Endothelial cell of umbilical vein (primary cell): ENCODE results near the gene NEDD4L. TPM values are rescaled to one million over a fixed set of nuclear protein-coding genes. Genes with fewer than 3 reads are reported as not detected.

Experiments used
- BruUV-seq: library from RNA; stranded (reverse); fragments of 400-500 nt; replicated peaks from 2 replicates; lab custom pipeline; 2021; lab: Mats Ljungman, UMichigan
- CTCF ChIA-PET: fragments of 300-600, 350-600 bp; sonication (Branson Sonifier 250); formaldehyde crosslinking; loops from one replicate; lab custom pipeline; 2021; ENCODE audit warnings: antibody characterized with exemption, inconsistent platforms; lab: Charles Lee
- POLR2A ChIA-PET: fragments of 300-600, 350-600 bp; sonication (Branson Sonifier 250); formaldehyde crosslinking; loops from one replicate; lab custom pipeline; 2021; ENCODE audit warnings: antibody characterized with exemption, inconsistent platforms; lab: Charles Lee
- DNase-seq: peaks from one replicate; pipeline ENCODE4 v3.0.0-alpha.2; 2011; ENCODE audit warnings: low read depth, low spot score
- FAIRE-seq: peaks from 2 replicates; lab custom pipeline; 2011; peaks lifted over from hg19 to GRCh38; lab: Jason Lieb, UNC
- H2AFZ ChIP-seq: 2 replicates; pipeline ENCODE4 v1.6.0; 2012; ENCODE audit warnings: low read depth, low read length, control low read depth, inconsistent platforms
- H3K27ac ChIP-seq: 2 replicates; pipeline ENCODE4 v1.5.1; 2011; ENCODE audit warnings: low read depth, mild to moderate bottlenecking, control low read depth, low read length, moderate library complexity; ENCODE audit not compliant: insufficient read depth
- H3K27me3 ChIP-seq, 2 experiments: 2 replicates each; pipeline versions ENCODE4 v1.6.0 to v1.6.1; 2011; ENCODE audit warnings: low read length in 2 of 2, mixed read lengths in 1 of 2; ENCODE audit not compliant: control insufficient read depth in 2 of 2, insufficient read depth in 2 of 2
- H3K36me3 ChIP-seq, 2 experiments: 2 replicates in 1 of 2; 3 replicates in 1 of 2; pipeline ENCODE4 v1.5.1; 2011; ENCODE audit warnings: low read length in 2 of 2, mild to moderate bottlenecking in 1 of 2, moderate library complexity in 1 of 2; ENCODE audit not compliant: control insufficient read depth in 2 of 2, insufficient read depth in 2 of 2; ENCODE audit errors: extremely low read depth in 1 of 2
- H3K4me1 ChIP-seq: 3 replicates; pipeline ENCODE4 v1.5.1; 2011; ENCODE audit warnings: mild to moderate bottlenecking, low read length; ENCODE audit not compliant: control insufficient read depth, insufficient read depth; ENCODE audit errors: extremely low read depth
- H3K4me2 ChIP-seq: 2 replicates; pipeline ENCODE4 v1.6.1; 2011; ENCODE audit warnings: low read length, control low read depth, mixed read lengths; ENCODE audit not compliant: insufficient read depth
- H3K4me3 ChIP-seq, 3 experiments: fragments of 200-600 bp in 1 of 3; sonication (generic), shearing (Covaris generic) in 1 of 3; replicated peaks in 1 of 3; 2 replicates each; pipeline ENCODE4 v1.5.1; 2011 to 2016; ENCODE audit warnings: control low read depth in 3 of 3, low read length in 3 of 3, mild to moderate bottlenecking in 2 of 3, inconsistent platforms in 1 of 3, low read depth in 1 of 3, moderate library complexity in 1 of 3; ENCODE audit not compliant: insufficient read depth in 1 of 3
- H3K79me2 ChIP-seq: 2 replicates; pipeline ENCODE4 v1.6.0; 2012; ENCODE audit warnings: low read length, inconsistent platforms; ENCODE audit not compliant: control insufficient read depth, insufficient read depth
- H3K9ac ChIP-seq: replicated peaks from 2 replicates; pipeline ENCODE3; 2011; ENCODE audit warnings: low read length, control low read depth; ENCODE audit not compliant: insufficient read depth; ENCODE audit errors: extremely low read depth
- H3K9me1 ChIP-seq: replicated peaks from 3 replicates; pipeline ENCODE4 v1.6.0; 2011; ENCODE audit warnings: mild to moderate bottlenecking, low read length; ENCODE audit not compliant: control insufficient read depth, insufficient read depth; ENCODE audit errors: extremely low read depth
- H3K9me3 ChIP-seq: replicated peaks from 2 replicates; pipeline ENCODE4 v1.5.1; 2012; ENCODE audit warnings: low read length, inconsistent platforms; ENCODE audit not compliant: control insufficient read depth, insufficient read depth
- H4K20me1 ChIP-seq: replicated peaks from 2 replicates; pipeline ENCODE3; 2011; ENCODE audit warnings: mild to moderate bottlenecking, low read length; ENCODE audit not compliant: control insufficient read depth, insufficient read depth; ENCODE audit errors: extremely low read depth
- CTCF ChIP-seq, 2 donors: IDR thresholded peaks; 1 replicate in 1 of 2; 2 replicates in 1 of 2; pipeline ENCODE4 v1.5.1; 2011; ENCODE audit warnings: low read length in 2 of 2, mild to moderate bottlenecking in 2 of 2, moderate library complexity in 2 of 2, control low read depth in 1 of 2, inconsistent platforms in 1 of 2, low read depth in 1 of 2; ENCODE audit not compliant: insufficient read depth in 1 of 2; ENCODE audit errors: extremely low read depth in 1 of 2
- EZH2 ChIP-seq: IDR thresholded peaks from 2 replicates; pipeline ENCODE4 v1.6.1; 2012; ENCODE audit warnings: borderline replicate concordance, low read depth, mild to moderate bottlenecking, moderate library complexity, low read length, inconsistent platforms; ENCODE audit not compliant: severe bottlenecking
- FOS ChIP-seq: IDR thresholded peaks from 2 replicates; pipeline ENCODE4 v1.6.1; 2011; ENCODE audit warnings: mild to moderate bottlenecking, low read length, moderate library complexity, borderline replicate concordance; ENCODE audit not compliant: insufficient read depth
- GATA2 ChIP-seq: IDR thresholded peaks from 2 replicates; pipeline ENCODE4 v1.7.0; 2011; ENCODE audit warnings: low read depth, mild to moderate bottlenecking, moderate library complexity, mixed read lengths, low read length; ENCODE audit not compliant: insufficient read length, insufficient read depth
- JUN ChIP-seq: IDR thresholded peaks from 2 replicates; pipeline ENCODE4 v1.6.1; 2011; ENCODE audit warnings: borderline replicate concordance, low read depth; ENCODE audit not compliant: insufficient read length, insufficient read depth
- MAX ChIP-seq: IDR thresholded peaks from 2 replicates; pipeline ENCODE4 v1.6.1; 2011; ENCODE audit not compliant: insufficient read depth, insufficient read length
- MYC ChIP-seq: IDR thresholded peaks from one replicate; pipeline ENCODE4 v1.6.1; 2011; ENCODE audit warnings: mild to moderate bottlenecking, low read depth, low read length
- POLR2A ChIP-seq: IDR thresholded peaks from 2 replicates; pipeline ENCODE4 v1.6.1; 2012; ENCODE audit warnings: low read depth, mild to moderate bottlenecking, control low read depth, low read length
- POLR2AphosphoS5 ChIP-seq: IDR thresholded peaks from 2 replicates; pipeline ENCODE4 v1.6.1; 2012; ENCODE audit warnings: low read depth, mild to moderate bottlenecking, control low read depth, low read length, moderate library complexity; ENCODE audit not compliant: insufficient read depth
- dilution Hi-C: fragments of 300-500 bp; cut with MboI; formaldehyde crosslinking; loops from one replicate; pipeline ENCODE4 v1.15.0; 2019; ENCODE audit warnings: low sequenced_read_pairs; ENCODE audit not compliant: extremely low pct_ligation_motif_present
- intact Hi-C: fragments of 100-400 bp; cut with micrococcal nuclease; formaldehyde crosslinking; loops from one replicate; pipeline ENCODE4 v1.10.0; 2022
- polyA plus RNA-seq, 4 experiments: library from polyadenylated mRNA; depleted of rRNA in 3 of 4; stranded (reverse) in 3 of 4; unstranded in 1 of 4; fragments of >200 nt; gene quantifications; 2 replicates each; pipeline versions ENCODE4 v1.2.1 to v1.2.3, GENCODE V29; 2011 to 2012; ENCODE audit warnings: missing spikeins in 1 of 4
- total RNA-seq: library from RNA; stranded (reverse); gene quantifications from 2 replicates; pipeline ENCODE4 v1.2.3, GENCODE V29; 2021

The NEDD4L gene
- total and polyA plus RNA-seq, 2 donors (not counting 3 experiments of a cell fraction or from before 2014, with no cell fraction given), result 20.5 to 78.9 TPM

DNA sequence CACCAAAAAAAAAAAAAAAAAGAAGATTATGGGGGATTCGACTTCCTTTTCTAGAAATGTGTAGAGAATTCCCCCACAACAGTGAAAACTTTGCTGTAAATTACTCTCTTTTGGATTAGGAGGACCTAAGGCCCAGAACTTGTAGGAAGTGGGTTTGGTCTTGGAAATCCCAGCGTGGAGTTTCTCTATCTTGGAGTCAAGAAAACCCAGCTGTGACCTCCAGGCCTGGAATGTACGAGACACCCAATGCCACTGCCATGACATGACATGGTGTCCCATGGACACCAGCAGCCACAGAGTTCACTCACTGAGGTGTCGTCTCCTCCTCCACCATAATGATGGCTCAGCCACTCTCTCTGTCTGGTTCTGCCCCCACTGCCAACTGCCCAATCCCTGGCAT is 382.6 kb downstream of the NEDD4L start:
- H2AFZ ChIP-seq, result no peak overlapping the region
- no peak for FAIRE-seq

More for the DNA sequence above, 382.6 kb downstream of the NEDD4L start:
- Histone ChIP-seq H3K4me3 (no peak overlapping the region), H3K79me2 (no peaks in the 10 kb centered on the region), H3K9me1 (no peaks in the 10 kb centered on the region), H3K36me3 (no peaks in the 10 kb centered on the region), H3K4me2 (no peak overlapping the region), H3K4me1 (no peaks in the 10 kb centered on the region), H4K20me1 (no peaks in the 10 kb centered on the region), H3K27me3 (no peaks in the 10 kb centered on the region), H3K27ac (no peak overlapping the region), H3K9me3 (no peaks in the 10 kb centered on the region), H3K9ac (no peak overlapping the region)
- ChIA-PET CTCF (interaction anchor here (1.6 to 2.3 kb wide), 2 partner anchors 10 to 30 kb away, joined by 3 to 6 read pairs; no protein-coding TSS in a partner anchor), POLR2A (no interaction called here)
- intact Hi-C loops (no loop called here), dilution Hi-C loops (no loop called here)
- DNase-seq, result no peak
- no peak for TF ChIP-seq MAX
- no peak for TF ChIP-seq JUN
- no peak for TF ChIP-seq POLR2A
- TF ChIP-seq FOS, result no peak
- TF ChIP-seq EZH2, result no peak
- no peak for TF ChIP-seq MYC
- TF ChIP-seq CTCF (IDR thresholded peaks at IDR 0.05; ENCODE audit: extremely low read depth in 1 of 2, insufficient read depth in 1 of 2, low read depth in 1 of 2, low read length in 2 of 2), result no peak
- no peak for TF ChIP-seq GATA2
- no peak for TF ChIP-seq POLR2AphosphoS5
- no TSS peak for BruUV-seq
